MM.1S (cell line): ENCODE measurements around the gene RAX.

Source experiments
- DNase-seq: peaks from one replicate; pipeline ENCODE4 v3.0.0-alpha.2; 2015
- H2AFZ ChIP-seq: fragments of 300-600 bp; sonication (generic); 2 replicates; pipeline ENCODE4 v1.6.0; 2016; ENCODE audit warnings: antibody characterized with exemption, low read length
- H3F3A ChIP-seq: fragments of 300-600 bp; sonication (generic); 2 replicates; pipeline ENCODE4 v1.6.1; 2016; ENCODE audit warnings: mild to moderate bottlenecking, antibody characterized with exemption, low read length, moderate library complexity, mixed read lengths; ENCODE audit not compliant: insufficient read depth
- H3K27ac ChIP-seq: fragments of 300-600 bp; sonication (generic); 2 replicates; pipeline ENCODE4 v1.5.1; 2016; ENCODE audit warnings: mild to moderate bottlenecking, low read length
- H3K27me3 ChIP-seq: fragments of 300-600 bp; sonication (generic); replicated peaks from 2 replicates; pipeline ENCODE4 v1.6.0; 2016; ENCODE audit warnings: low read length; ENCODE audit not compliant: insufficient read depth
- H3K36me3 ChIP-seq: fragments of 300-600 bp; sonication (generic); replicated peaks from 2 replicates; pipeline ENCODE4 v1.6.1; 2016; ENCODE audit warnings: mild to moderate bottlenecking, low read length, mixed read lengths; ENCODE audit not compliant: insufficient read depth
- H3K4me1 ChIP-seq: fragments of 300-600 bp; sonication (generic); 2 replicates; pipeline ENCODE4 v1.6.1; 2016; ENCODE audit warnings: low read length, mixed read lengths
- H3K4me2 ChIP-seq: fragments of 300-600 bp; sonication (generic); 2 replicates; pipeline ENCODE4 v1.6.0; 2016; ENCODE audit warnings: low read depth, low read length
- H3K4me3 ChIP-seq: fragments of 300-600 bp; sonication (generic); 2 replicates; pipeline ENCODE4 v1.5.1; 2016; ENCODE audit warnings: low read length, mixed read lengths
- H3K79me2 ChIP-seq: fragments of 300-600 bp; sonication (generic); 2 replicates; pipeline ENCODE4 v1.6.1; 2016; ENCODE audit warnings: mixed run types, low read length, mixed read lengths
- H3K9ac ChIP-seq: fragments of 300-600 bp; sonication (generic); 2 replicates; pipeline ENCODE4 v1.6.1; 2016; ENCODE audit warnings: low read length, mixed read lengths
- H3K9me2 ChIP-seq: fragments of 300-600 bp; sonication (generic); replicated peaks from 2 replicates; pipeline ENCODE4 v1.6.1; 2016; ENCODE audit warnings: mild to moderate bottlenecking, low read length, mixed read lengths; ENCODE audit not compliant: insufficient read depth
- H3K9me3 ChIP-seq: fragments of 300-600 bp; sonication (generic); replicated peaks from 2 replicates; pipeline ENCODE4 v1.6.1; 2016; ENCODE audit warnings: mild to moderate bottlenecking, low read length, mixed read lengths; ENCODE audit not compliant: insufficient read depth
- H4K20me1 ChIP-seq: fragments of 300-600 bp; sonication (generic); 2 replicates; pipeline ENCODE4 v1.6.1; 2016; ENCODE audit warnings: mild to moderate bottlenecking, low read length, moderate library complexity, mixed read lengths; ENCODE audit not compliant: insufficient read depth
- EZH2 ChIP-seq: fragments of 300-600 bp; sonication (generic); optimal IDR thresholded peaks from 2 replicates; pipeline ENCODE3; 2017; ENCODE audit warnings: low read depth, mild to moderate bottlenecking, antibody characterized with exemption, low read length, mixed read lengths
- EZH2phosphoT487 ChIP-seq: fragments of 300-600 bp; sonication (generic); IDR thresholded peaks from 2 replicates; pipeline ENCODE4 v1.6.1; 2018; ENCODE audit warnings: antibody characterized with exemption, low read length
- TF ChIP-seq, protein P1 (sequence below): fragments of 300-600 bp; sonication (generic); IDR thresholded peaks from 2 replicates; pipeline ENCODE4 v1.5.1; 2016; ENCODE audit warnings: antibody characterized with exemption, low read length, mixed read lengths

Gene RAX

DNA sequence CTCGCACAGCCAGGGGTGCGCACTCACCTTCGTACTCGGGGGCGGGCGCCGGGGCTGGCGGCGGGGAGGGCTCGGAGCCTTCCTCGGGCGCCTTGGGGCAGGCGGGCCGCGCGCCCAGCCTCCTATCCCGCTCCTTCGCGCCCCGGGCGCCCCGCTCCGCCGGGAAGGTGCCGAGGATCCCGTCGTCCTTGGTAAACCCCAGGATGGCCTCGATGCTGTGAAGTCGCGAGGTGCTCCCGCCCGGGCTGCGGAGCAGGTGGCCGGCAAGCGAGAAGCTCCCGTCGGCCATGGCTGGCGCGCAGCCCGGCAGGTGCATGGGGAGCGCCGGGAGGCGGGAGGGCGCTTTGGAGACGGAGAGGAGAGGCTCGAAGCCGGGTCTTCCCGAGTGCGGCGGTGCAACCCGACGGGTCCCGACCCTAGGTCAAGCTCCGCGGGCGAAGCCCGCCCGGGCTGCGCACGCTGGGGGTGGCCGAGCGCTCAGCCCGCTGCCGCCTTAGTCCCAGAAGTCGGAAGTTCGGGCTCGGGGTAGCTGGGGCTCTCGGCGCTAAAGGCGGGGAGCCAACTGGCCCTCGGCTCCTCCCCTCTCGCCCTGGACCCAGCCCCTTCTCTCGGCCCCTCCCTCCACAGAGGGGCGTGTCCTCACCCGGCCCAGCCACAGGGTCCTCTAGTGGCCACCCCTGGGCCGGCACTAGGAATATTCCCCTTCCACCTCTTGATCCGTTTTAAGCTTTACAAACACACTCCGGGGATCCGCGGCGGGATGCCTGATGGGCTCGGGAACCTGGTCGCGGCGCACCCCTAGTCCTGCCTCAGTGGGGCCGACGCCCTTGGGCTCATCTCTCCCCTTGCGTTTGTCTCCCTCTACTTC is at the start of gene RAX:
TSS of gene RAX (minus strand) at position 564 of the 868 bp plus-strand sequence. CDS start at position 316, 248 bp downstream.
- Histone ChIP-seq H4K20me1 (no peaks in the 10 kb centered on the region), H3K9me3 (no peaks in the 10 kb centered on the region), H3K27ac (no peak within 1 kb of the TSS), H3K4me1 (0 out of 2 replicates have a peak, but pooled peaks cover 4% of the 10 kb centered on the region), H3F3A (no peaks in the 10 kb centered on the region), H3K27me3 (peaks cover 27% of the 10 kb centered on the region), H3K9ac (no peak within 1 kb of the TSS), H3K4me3 (peak within 1 kb of the TSS; percentile 44), H3K9me2 (no peaks in the 10 kb centered on the region), H2AFZ (0 out of 2 replicates have a peak within 1 kb of the TSS, but pooled peaks have one; percentile 23), H3K36me3 (no peaks in the 10 kb centered on the region), H3K79me2 (no peaks in the 10 kb centered on the region), H3K4me2 (peak within 1 kb of the TSS; percentile 52; the same call in 1 of the 2 replicates)
- no peak for DNase-seq
- TF ChIP-seq EZH2phosphoT487, result no peak
- no peak for TF ChIP-seq EZH2
- TF ChIP-seq, protein P1, sequence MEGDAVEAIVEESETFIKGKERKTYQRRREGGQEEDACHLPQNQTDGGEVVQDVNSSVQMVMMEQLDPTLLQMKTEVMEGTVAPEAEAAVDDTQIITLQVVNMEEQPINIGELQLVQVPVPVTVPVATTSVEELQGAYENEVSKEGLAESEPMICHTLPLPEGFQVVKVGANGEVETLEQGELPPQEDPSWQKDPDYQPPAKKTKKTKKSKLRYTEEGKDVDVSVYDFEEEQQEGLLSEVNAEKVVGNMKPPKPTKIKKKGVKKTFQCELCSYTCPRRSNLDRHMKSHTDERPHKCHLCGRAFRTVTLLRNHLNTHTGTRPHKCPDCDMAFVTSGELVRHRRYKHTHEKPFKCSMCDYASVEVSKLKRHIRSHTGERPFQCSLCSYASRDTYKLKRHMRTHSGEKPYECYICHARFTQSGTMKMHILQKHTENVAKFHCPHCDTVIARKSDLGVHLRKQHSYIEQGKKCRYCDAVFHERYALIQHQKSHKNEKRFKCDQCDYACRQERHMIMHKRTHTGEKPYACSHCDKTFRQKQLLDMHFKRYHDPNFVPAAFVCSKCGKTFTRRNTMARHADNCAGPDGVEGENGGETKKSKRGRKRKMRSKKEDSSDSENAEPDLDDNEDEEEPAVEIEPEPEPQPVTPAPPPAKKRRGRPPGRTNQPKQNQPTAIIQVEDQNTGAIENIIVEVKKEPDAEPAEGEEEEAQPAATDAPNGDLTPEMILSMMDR, result no peak

DNA sequence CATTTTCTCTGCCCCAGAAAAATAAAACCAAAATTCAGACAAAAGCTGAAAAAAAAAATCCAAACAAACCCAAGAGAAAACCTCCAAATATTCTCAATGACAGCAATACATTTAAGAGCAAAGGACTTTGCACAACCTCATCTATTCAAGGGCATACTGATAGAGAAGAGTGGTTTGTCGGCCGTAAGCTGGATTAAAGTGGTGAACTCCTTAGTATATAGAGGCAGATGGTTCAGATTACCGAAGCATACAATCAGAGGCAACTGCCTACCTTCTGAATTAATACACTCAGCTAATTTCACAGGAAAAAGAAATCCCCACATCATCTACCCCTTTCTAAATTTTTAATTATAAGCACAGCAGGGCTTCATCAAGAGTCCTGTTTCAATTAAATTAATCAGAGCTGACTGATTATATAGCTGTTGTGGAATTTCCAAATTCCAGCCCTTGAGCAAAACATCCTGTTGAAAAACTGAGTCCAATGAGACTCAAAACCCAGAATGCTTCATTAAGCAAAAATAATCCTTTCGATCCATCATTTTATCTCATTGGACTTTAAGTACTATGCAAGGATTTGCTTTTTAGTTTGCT is 45.3 kb upstream of the RAX start, which contains the start of gene CPLX4:
TSS of gene CPLX4 (minus strand) at position 190 of the 591 bp plus-strand sequence. CDS start at position 3, 187 bp downstream.
- Histone ChIP-seq H3K4me1 (no peaks in the 10 kb centered on the region), H3K4me2 (no peak within 1 kb of the TSS), H4K20me1 (no peaks in the 10 kb centered on the region), H3K27me3 (no peaks in the 10 kb centered on the region), H3K79me2 (no peaks in the 10 kb centered on the region), H3K9ac (no peak within 1 kb of the TSS), H3F3A (no peaks in the 10 kb centered on the region), H3K9me3 (no peaks in the 10 kb centered on the region), H3K4me3 (no peak within 1 kb of the TSS), H2AFZ (no peak within 1 kb of the TSS), H3K27ac (no peak within 1 kb of the TSS), H3K36me3 (no peaks in the 10 kb centered on the region), H3K9me2 (no peaks in the 10 kb centered on the region)
- no peak for DNase-seq
- TF ChIP-seq, protein P1, result no peak
- TF ChIP-seq EZH2phosphoT487 (no peak), EZH2 (no peak)

DNA sequence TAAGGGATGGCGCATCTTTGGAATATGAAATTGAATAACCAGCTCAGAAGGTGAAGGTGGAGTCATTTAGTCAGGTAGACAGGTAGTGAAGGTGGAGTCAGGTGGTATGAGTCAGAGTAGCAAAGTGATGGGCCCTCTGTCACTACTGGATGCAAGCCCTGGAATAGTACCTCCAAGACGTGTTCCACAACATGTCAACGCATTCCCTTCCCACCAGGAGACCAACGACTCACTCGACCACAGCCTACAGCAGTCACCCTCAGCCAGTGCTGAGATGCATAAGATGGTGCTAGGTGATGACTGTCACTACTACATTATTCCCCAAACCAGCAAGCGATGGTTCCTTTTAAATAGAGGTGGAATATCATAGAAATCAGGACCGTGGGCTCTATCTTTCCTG is 38.4 kb upstream of the RAX start:
- H3K4me1 ChIP-seq, result no peaks in the 10 kb centered on the region
- H3K9ac ChIP-seq, result no peak overlapping the region
- no peak overlapping the region for H3K4me2 ChIP-seq
- H3K9me3 ChIP-seq, result no peaks in the 10 kb centered on the region
- DNase-seq, result no peak
- TF ChIP-seq EZH2phosphoT487 (no peak), EZH2 (no peak)
- TF ChIP-seq, protein P1, result no peak
- no peaks in the 10 kb centered on the region for H3F3A ChIP-seq
- H3K36me3 ChIP-seq, result no peaks in the 10 kb centered on the region
- H3K27ac ChIP-seq, result no peak overlapping the region
- H4K20me1 ChIP-seq, result no peaks in the 10 kb centered on the region
- no peaks in the 10 kb centered on the region for H3K79me2 ChIP-seq
- H2AFZ ChIP-seq, result no peak overlapping the region
- no peak overlapping the region for H3K4me3 ChIP-seq
- no peaks in the 10 kb centered on the region for H3K27me3 ChIP-seq
- H3K9me2 ChIP-seq, result no peaks in the 10 kb centered on the region
